HG03097 (cell line): ENCODE results near the gene AKT3.
"Not testable (repeated sequence)": the region's sequence is repeated elsewhere in the genome, so short reads cannot be mapped to it uniquely, and the experiment has no call there.

ENCODE experiments used
- ATAC-seq: cut with Tn5 transposase; IDR thresholded peaks from one replicate; pipeline ENCODE4 v1.9.1; 2021; ENCODE audit not compliant: unreplicated experiment, low FRiP score

Gene AKT3

GRCh38 chr1:243842978-243843511 is 7.0 kb downstream of the AKT3 start:
- no peak for ATAC-seq

- no peak for ATAC-seq
Measured at GRCh38 chr1:243842161-243842560, 7.9 kb downstream of the AKT3 start.

GRCh38 chr1:243841507-243841906 is 8.5 kb downstream of the AKT3 start:
- no peak for ATAC-seq

GRCh38 chr1:243837907-243838535 is 12.0 kb downstream of the AKT3 start:
- ATAC-seq: no peak

- ATAC-seq: no peak
Measured at GRCh38 chr1:243834130-243834529, 15.9 kb downstream of the AKT3 start.

- no peak for ATAC-seq
Measured at GRCh38 chr1:243831463-243831862, 18.6 kb downstream of the AKT3 start.

- ATAC-seq: no peak
Measured at GRCh38 chr1:243827206-243827605, 22.8 kb downstream of the AKT3 start.

- not testable (repeated sequence) for ATAC-seq
Measured at GRCh38 chr1:243824907-243825306, 25.1 kb downstream of the AKT3 start.

GRCh38 chr1:243821177-243821680 is 28.8 kb downstream of the AKT3 start:
- no peak for ATAC-seq

GRCh38 chr1:243819438-243819839 is 30.6 kb downstream of the AKT3 start:
- ATAC-seq: no peak

GRCh38 chr1:243818978-243819377 is 31.1 kb downstream of the AKT3 start:
- ATAC-seq: no peak

GRCh38 chr1:243814718-243815117 is 35.3 kb downstream of the AKT3 start:
- ATAC-seq: no peak

- not testable (repeated sequence) for ATAC-seq
Measured at GRCh38 chr1:243807346-243807745, 42.7 kb downstream of the AKT3 start.

GRCh38 chr1:243806310-243806709 is 43.7 kb downstream of the AKT3 start:
- ATAC-seq: no peak

GRCh38 chr1:243802736-243803135 is 47.3 kb downstream of the AKT3 start:
- ATAC-seq: no peak

- no peak for ATAC-seq
Measured at GRCh38 chr1:243801378-243801777, 48.7 kb downstream of the AKT3 start.

- ATAC-seq: no peak
Measured at GRCh38 chr1:243799908-243800307, 50.1 kb downstream of the AKT3 start.

- no peak for ATAC-seq
Measured at GRCh38 chr1:243798726-243799125, 51.3 kb downstream of the AKT3 start.

- ATAC-seq: no peak
Measured at GRCh38 chr1:243796016-243796415, 54.0 kb downstream of the AKT3 start.

- ATAC-seq: no peak
Measured at GRCh38 chr1:243793298-243793697, 56.7 kb downstream of the AKT3 start.

GRCh38 chr1:243792891-243793290 is 57.2 kb downstream of the AKT3 start:
- ATAC-seq: no peak

GRCh38 chr1:243792401-243792800 is 57.6 kb downstream of the AKT3 start:
- ATAC-seq: no peak
